Activated T-cell treated with anti-CD3 and anti-CD28 coated beads, Interleukin-2, amount 50 U/mL, for 24 hours (primary cell): Measurements from ENCODE around the gene DEFB124.
"Not testable (repeated sequence)": the region's sequence is repeated elsewhere in the genome, so short reads cannot be mapped to it uniquely, and the experiment has no call there.

Experiments
- DNase-seq: peaks from one replicate; pipeline ENCODE4 v3.0.0-alpha.2; 2020
- H3K27ac Mint-ChIP-seq: 2 replicates; pipeline ENCODE4 v1.8.0; 2020; ENCODE audit warnings: mild to moderate bottlenecking, mixed read lengths
- H3K27me3 Mint-ChIP-seq: 2 replicates; pipeline ENCODE4 v1.8.0; 2020; ENCODE audit warnings: mixed read lengths
- H3K36me3 Mint-ChIP-seq: 2 replicates; pipeline ENCODE4 v1.8.0; 2020; ENCODE audit warnings: low read depth, mixed read lengths
- H3K4me1 Mint-ChIP-seq: 2 replicates; pipeline ENCODE4 v1.8.0; 2020; ENCODE audit warnings: low read depth, mixed read lengths
- H3K4me3 Mint-ChIP-seq: 2 replicates; pipeline ENCODE4 v1.8.0; 2020; ENCODE audit warnings: mild to moderate bottlenecking, moderate library complexity, mixed read lengths
- H3K9me3 Mint-ChIP-seq: 2 replicates; pipeline ENCODE4 v1.8.0; 2020; ENCODE audit warnings: mixed read lengths

Gene DEFB124

GRCh38 chr20:31502884-31503673 is 28.2 kb upstream of the DEFB124 start:
- not testable (repeated sequence) for H3K27me3 Mint-ChIP-seq, H3K27ac Mint-ChIP-seq, H3K4me3 Mint-ChIP-seq, H3K4me1 Mint-ChIP-seq, H3K36me3 Mint-ChIP-seq, H3K9me3 Mint-ChIP-seq
- DNase-seq: peak; percentile 81

- Mint-ChIP-seq H3K4me1 (peaks cover 1% of the 10 kb centered on the region), H3K9me3 (no peaks in the 10 kb centered on the region), H3K36me3 (no peaks in the 10 kb centered on the region), H3K27me3 (peaks cover 26% of the 10 kb centered on the region), H3K27ac (no peak overlapping the region), H3K4me3 (no peak overlapping the region)
- no peak for DNase-seq
These were observed 25.6 kb upstream of the DEFB124 start for GRCh38 chr20:31500527-31500926.

- Mint-ChIP-seq H3K9me3 (no peaks in the 10 kb centered on the region), H3K4me3 (no peak overlapping the region), H3K4me1 (peaks cover under 1% of the 10 kb centered on the region), H3K27me3 (peaks cover 34% of the 10 kb centered on the region), H3K36me3 (no peaks in the 10 kb centered on the region), H3K27ac (no peak overlapping the region)
- no peak for DNase-seq
These were observed 23.1 kb upstream of the DEFB124 start for GRCh38 chr20:31497838-31498540.

- no peaks in the 10 kb centered on the region for H3K36me3 Mint-ChIP-seq
- no peak for DNase-seq
- no peaks in the 10 kb centered on the region for H3K9me3 Mint-ChIP-seq
- no peak overlapping the region for H3K4me3 Mint-ChIP-seq
- H3K4me1 Mint-ChIP-seq: no peaks in the 10 kb centered on the region
- no peak overlapping the region for H3K27ac Mint-ChIP-seq
- peaks cover 34% of the 10 kb centered on the region for H3K27me3 Mint-ChIP-seq
These were observed 21.9 kb upstream of the DEFB124 start for GRCh38 chr20:31496761-31497295.

- peaks cover 37% of the 10 kb centered on the region for H3K27me3 Mint-ChIP-seq
- no peak overlapping the region for H3K27ac Mint-ChIP-seq
- no peaks in the 10 kb centered on the region for H3K9me3 Mint-ChIP-seq
- H3K36me3 Mint-ChIP-seq: no peaks in the 10 kb centered on the region
- H3K4me1 Mint-ChIP-seq: no peaks in the 10 kb centered on the region
- no peak for DNase-seq
- no peak overlapping the region for H3K4me3 Mint-ChIP-seq
These were observed 19.2 kb upstream of the DEFB124 start for GRCh38 chr20:31494131-31494530.

GRCh38 chr20:31490752-31491151 is 15.8 kb upstream of the DEFB124 start:
- H3K36me3 Mint-ChIP-seq: no peaks in the 10 kb centered on the region
- peaks cover 3% of the 10 kb centered on the region for H3K4me1 Mint-ChIP-seq
- no peaks in the 10 kb centered on the region for H3K9me3 Mint-ChIP-seq
- peaks cover 22% of the 10 kb centered on the region for H3K27me3 Mint-ChIP-seq
- no peak overlapping the region for H3K27ac Mint-ChIP-seq
- no peak overlapping the region for H3K4me3 Mint-ChIP-seq
- DNase-seq: no peak

- Mint-ChIP-seq H3K9me3 (no peaks in the 10 kb centered on the region), H3K27ac (no peak overlapping the region), H3K27me3 (peaks cover 28% of the 10 kb centered on the region), H3K4me1 (peaks cover 5% of the 10 kb centered on the region), H3K36me3 (no peaks in the 10 kb centered on the region), H3K4me3 (no peak overlapping the region)
- DNase-seq: no peak
These were observed 14.2 kb upstream of the DEFB124 start for GRCh38 chr20:31489152-31489551.

- Mint-ChIP-seq H3K4me3 (no peak overlapping the region), H3K27me3 (peaks cover 33% of the 10 kb centered on the region), H3K4me1 (peaks cover 5% of the 10 kb centered on the region), H3K27ac (no peak overlapping the region), H3K9me3 (no peaks in the 10 kb centered on the region), H3K36me3 (no peaks in the 10 kb centered on the region)
- DNase-seq: no peak
These were observed 13.2 kb upstream of the DEFB124 start for GRCh38 chr20:31488115-31488514.

- Mint-ChIP-seq H3K9me3 (no peaks in the 10 kb centered on the region), H3K4me3 (no peak overlapping the region), H3K4me1 (peaks cover 5% of the 10 kb centered on the region), H3K27ac (no peak overlapping the region), H3K27me3 (peaks cover 40% of the 10 kb centered on the region), H3K36me3 (no peaks in the 10 kb centered on the region)
- DNase-seq: no peak
These were observed 10.8 kb upstream of the DEFB124 start for GRCh38 chr20:31485450-31486339.

- no peaks in the 10 kb centered on the region for H3K36me3 Mint-ChIP-seq
- H3K4me3 Mint-ChIP-seq: no peak overlapping the region
- H3K4me1 Mint-ChIP-seq: peaks cover 5% of the 10 kb centered on the region
- H3K27me3 Mint-ChIP-seq: peaks cover 43% of the 10 kb centered on the region
- peak; percentile 51 for DNase-seq
- no peaks in the 10 kb centered on the region for H3K9me3 Mint-ChIP-seq
- H3K27ac Mint-ChIP-seq: no peak overlapping the region
These were observed 9.1 kb upstream of the DEFB124 start for GRCh38 chr20:31484001-31484400.

GRCh38 chr20:31476643-31477215 is 1.8 kb upstream of the DEFB124 start:
- Mint-ChIP-seq H3K36me3 (no peaks in the 10 kb centered on the region), H3K9me3 (peaks cover 2% of the 10 kb centered on the region), H3K27ac (no peak overlapping the region), H3K27me3 (peaks cover 58% of the 10 kb centered on the region), H3K4me3 (no peak overlapping the region), H3K4me1 (peaks cover 13% of the 10 kb centered on the region)
- no peak for DNase-seq

GRCh38 chr20:31476294-31476585 is 1.3 kb upstream of the DEFB124 start:
- no peaks in the 10 kb centered on the region for H3K36me3 Mint-ChIP-seq
- peaks cover 56% of the 10 kb centered on the region for H3K27me3 Mint-ChIP-seq
- no peak overlapping the region for H3K27ac Mint-ChIP-seq
- DNase-seq: no peak
- peaks cover 13% of the 10 kb centered on the region for H3K4me1 Mint-ChIP-seq
- peaks cover 2% of the 10 kb centered on the region for H3K9me3 Mint-ChIP-seq
- no peak overlapping the region for H3K4me3 Mint-ChIP-seq

- peaks cover 56% of the 10 kb centered on the region for H3K27me3 Mint-ChIP-seq
- peaks cover 13% of the 10 kb centered on the region for H3K4me1 Mint-ChIP-seq
- H3K36me3 Mint-ChIP-seq: no peaks in the 10 kb centered on the region
- peaks cover 2% of the 10 kb centered on the region for H3K9me3 Mint-ChIP-seq
- H3K4me3 Mint-ChIP-seq: no peak overlapping the region
- no peak overlapping the region for H3K27ac Mint-ChIP-seq
- DNase-seq: no peak
These were observed 756 bp upstream of the DEFB124 start for GRCh38 chr20:31475472-31476293.

- Mint-ChIP-seq H3K27me3 (peaks cover 53% of the 10 kb centered on the region), H3K9me3 (peaks cover 2% of the 10 kb centered on the region), H3K27ac (no peak overlapping the region)
These were observed 860 bp downstream of the DEFB124 start for GRCh38 chr20:31474097-31474436.

More at GRCh38 chr20:31474097-31474436, 860 bp downstream of the DEFB124 start:
- Mint-ChIP-seq H3K4me1 (peaks cover 13% of the 10 kb centered on the region), H3K4me3 (no peak overlapping the region), H3K36me3 (no peaks in the 10 kb centered on the region)
- DNase-seq: no peak
